Right lobe of liver (tissue), 4 donors: ENCODE results near the gene LYPD6B.

Experiments
- POLR2A ChIP-seq: fragments of 450-650 bp; IDR thresholded peaks from one replicate; pipeline ENCODE4 v1.6.1; 2017; ENCODE audit warnings: antibody characterized with exemption, mild to moderate bottlenecking
- TF ChIP-seq, protein P1 (sequence below), 4 donors: fragments of 200-600 bp in 3 of 4; fragments of 450-650 bp in 1 of 4; IDR thresholded peaks; one replicate each; pipeline versions ENCODE4 v1.5.1 to v1.8.0; 2016 to 2022; ENCODE audit warnings: antibody characterized with exemption in 4 of 4, mild to moderate bottlenecking in 2 of 4
- donor health status: DM: no; HTN: no; CAD: no.
- donor health status: DM: no; HTN: no; CAD: no.
- donor health status: DM: no; HTN: yes; CAD: no.

DNA sequence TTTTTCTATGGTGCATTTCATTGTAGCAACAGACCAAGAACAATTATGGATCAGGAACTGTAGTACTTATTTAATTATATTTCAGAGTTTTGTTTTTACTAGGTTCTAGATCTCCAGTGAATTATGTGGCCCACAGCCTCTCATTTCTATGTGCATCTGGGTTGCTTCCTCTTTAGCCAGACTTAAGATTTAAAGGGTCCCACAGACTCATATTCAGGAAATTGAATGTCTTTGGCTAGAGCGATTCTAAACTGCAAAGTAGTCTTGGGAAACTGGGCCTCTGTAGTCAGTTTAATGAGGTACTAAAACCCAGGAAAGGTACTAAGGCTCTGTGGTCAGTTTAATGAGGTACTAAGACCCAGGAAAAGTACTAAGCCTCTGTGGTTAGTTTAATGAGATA is 94.4 kb downstream of the LYPD6B start:
- TF ChIP-seq, protein P1, sequence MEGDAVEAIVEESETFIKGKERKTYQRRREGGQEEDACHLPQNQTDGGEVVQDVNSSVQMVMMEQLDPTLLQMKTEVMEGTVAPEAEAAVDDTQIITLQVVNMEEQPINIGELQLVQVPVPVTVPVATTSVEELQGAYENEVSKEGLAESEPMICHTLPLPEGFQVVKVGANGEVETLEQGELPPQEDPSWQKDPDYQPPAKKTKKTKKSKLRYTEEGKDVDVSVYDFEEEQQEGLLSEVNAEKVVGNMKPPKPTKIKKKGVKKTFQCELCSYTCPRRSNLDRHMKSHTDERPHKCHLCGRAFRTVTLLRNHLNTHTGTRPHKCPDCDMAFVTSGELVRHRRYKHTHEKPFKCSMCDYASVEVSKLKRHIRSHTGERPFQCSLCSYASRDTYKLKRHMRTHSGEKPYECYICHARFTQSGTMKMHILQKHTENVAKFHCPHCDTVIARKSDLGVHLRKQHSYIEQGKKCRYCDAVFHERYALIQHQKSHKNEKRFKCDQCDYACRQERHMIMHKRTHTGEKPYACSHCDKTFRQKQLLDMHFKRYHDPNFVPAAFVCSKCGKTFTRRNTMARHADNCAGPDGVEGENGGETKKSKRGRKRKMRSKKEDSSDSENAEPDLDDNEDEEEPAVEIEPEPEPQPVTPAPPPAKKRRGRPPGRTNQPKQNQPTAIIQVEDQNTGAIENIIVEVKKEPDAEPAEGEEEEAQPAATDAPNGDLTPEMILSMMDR (IDR thresholded peaks at IDR 0.05), result no peak
- TF ChIP-seq POLR2A, result no peak
